Body of pancreas (tissue), 4 donors: Measurements from ENCODE around the gene BPTF. TPM values are rescaled to one million over a fixed set of nuclear protein-coding genes. Genes with fewer than 3 reads are reported as not detected.

Experiments used
- ATAC-seq: fragments of 150-250 bp; one replicate; pipeline ENCODE4 v1.9.1; 2016
- DNase-seq, 4 donors: peaks; one replicate each; pipeline ENCODE4 v3.0.0-alpha.2; 2019
- H3K27ac ChIP-seq, 4 donors: fragments of 200-600 bp; sonication (generic); 1 replicate in 3 of 4; 2 replicates in 1 of 4; pipeline versions ENCODE4 v1.5.1 to v1.6.1; 2016 to 2019; ENCODE audit warnings: mild to moderate bottlenecking in 1 of 4, mixed read lengths in 1 of 4, moderate library complexity in 1 of 4
- H3K27me3 ChIP-seq, 2 donors: fragments of 200-600 bp; sonication (generic); one replicate each; pipeline ENCODE4 v1.6.0; 2016; ENCODE audit warnings: mild to moderate bottlenecking in 1 of 2
- H3K36me3 ChIP-seq, 2 donors: fragments of 200-600 bp; sonication (generic); replicated peaks in 1 of 2; 2 replicates each; pipeline ENCODE4 v1.5.1; 2016; ENCODE audit warnings: low read depth in 2 of 2; ENCODE audit not compliant: insufficient read depth in 1 of 2
- H3K4me1 ChIP-seq: fragments of 200-600 bp; sonication (generic); one replicate; pipeline ENCODE4 v1.6.0; 2016
- H3K4me3 ChIP-seq, 2 donors: fragments of 200-600 bp; sonication (generic); 1 replicate in 1 of 2; 2 replicates in 1 of 2; pipeline ENCODE4 v1.5.1; 2016 to 2019
- H3K9me3 ChIP-seq, 3 donors: fragments of 200-600 bp; sonication (generic); 1 replicate in 2 of 3; 2 replicates in 1 of 3; pipeline ENCODE4 v1.5.1; 2016
- POLR2A ChIP-seq, 3 donors: fragments of 450-650 bp; IDR thresholded peaks; one replicate each; pipeline ENCODE4 v1.6.1; 2016; ENCODE audit warnings: antibody characterized with exemption in 3 of 3, mild to moderate bottlenecking in 2 of 3
- WGBS, 2 donors: methylation state at CpG; one replicate each; pipeline ENCODE4 v1.1.5; 2017; 5-methylcytosine and 5-hydroxymethylcytosine counted together
- intact Hi-C: fragments of 100-400 bp; cut with DNase I; formaldehyde crosslinking; loops from one replicate; pipeline ENCODE4 v1.15.1; 2023
- total RNA-seq, 2 donors: library from RNA; depleted of rRNA; stranded (reverse); fragments of >200 nt; gene quantifications; one replicate each; pipeline ENCODE4 v1.1.0, GENCODE V29; 2016
- TF ChIP-seq, protein P1 (sequence below), 7 experiments: fragments of 450-650 bp in 4 of 7; fragments of 200-600 bp in 3 of 7; sonication (generic) in 3 of 7; IDR thresholded peaks; one replicate each; pipeline ENCODE4 v1.5.1; 2016 to 2019; ENCODE audit warnings: antibody characterized with exemption in 7 of 7

BPTF gene
- total RNA-seq, result 10 to 100 TPM; 44.6 to 74.5 TPM

DNA sequence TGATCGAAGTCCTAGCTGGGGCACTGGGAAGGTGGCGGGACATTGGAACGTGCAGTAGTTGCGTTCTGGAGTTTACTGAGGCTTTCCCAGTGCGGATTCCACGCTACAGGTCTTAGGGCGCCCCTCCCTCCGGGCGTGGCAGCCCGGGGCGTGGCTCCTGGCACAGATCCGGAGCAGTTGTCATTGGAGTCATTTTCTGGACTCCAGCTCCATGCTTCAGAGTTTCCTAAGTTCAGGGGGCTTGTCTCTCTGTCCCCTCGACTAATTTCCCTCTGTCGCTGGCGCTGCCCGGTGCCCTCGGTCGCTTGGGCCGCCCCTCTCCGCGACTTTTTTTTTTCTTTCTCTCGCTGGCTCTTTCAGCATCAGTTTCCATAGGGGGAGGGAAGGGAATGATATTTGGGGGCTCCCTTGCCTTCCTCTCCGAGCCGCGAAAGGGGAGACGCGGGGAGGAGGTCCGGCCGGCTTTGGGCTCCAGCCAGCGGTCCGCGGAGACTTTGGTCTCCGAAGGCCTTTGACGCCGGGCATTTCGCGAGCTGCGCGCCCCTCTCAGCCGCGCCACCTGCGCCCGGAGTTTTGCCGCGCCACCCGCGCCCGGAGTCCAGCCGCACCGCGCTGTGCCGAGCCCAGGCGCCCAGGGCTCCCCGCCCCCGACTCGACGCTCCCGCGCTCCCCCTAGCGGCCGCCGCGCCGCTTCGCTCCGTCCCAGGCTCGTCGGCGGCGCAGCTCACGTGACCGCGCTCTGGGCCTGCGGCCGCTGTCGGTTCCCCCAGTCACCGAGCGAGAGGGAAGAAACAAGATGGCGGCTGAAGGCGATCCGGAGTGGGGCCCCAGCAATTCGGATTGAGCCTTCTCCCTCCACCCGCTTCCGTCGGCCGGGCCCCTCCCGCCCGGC is at the start of gene BPTF:
Gene BPTF (plus strand): TSS at position 769 of the 892 bp plus-strand sequence. CDS start 222 bp downstream, outside the sequence.
- TF ChIP-seq, protein P1, sequence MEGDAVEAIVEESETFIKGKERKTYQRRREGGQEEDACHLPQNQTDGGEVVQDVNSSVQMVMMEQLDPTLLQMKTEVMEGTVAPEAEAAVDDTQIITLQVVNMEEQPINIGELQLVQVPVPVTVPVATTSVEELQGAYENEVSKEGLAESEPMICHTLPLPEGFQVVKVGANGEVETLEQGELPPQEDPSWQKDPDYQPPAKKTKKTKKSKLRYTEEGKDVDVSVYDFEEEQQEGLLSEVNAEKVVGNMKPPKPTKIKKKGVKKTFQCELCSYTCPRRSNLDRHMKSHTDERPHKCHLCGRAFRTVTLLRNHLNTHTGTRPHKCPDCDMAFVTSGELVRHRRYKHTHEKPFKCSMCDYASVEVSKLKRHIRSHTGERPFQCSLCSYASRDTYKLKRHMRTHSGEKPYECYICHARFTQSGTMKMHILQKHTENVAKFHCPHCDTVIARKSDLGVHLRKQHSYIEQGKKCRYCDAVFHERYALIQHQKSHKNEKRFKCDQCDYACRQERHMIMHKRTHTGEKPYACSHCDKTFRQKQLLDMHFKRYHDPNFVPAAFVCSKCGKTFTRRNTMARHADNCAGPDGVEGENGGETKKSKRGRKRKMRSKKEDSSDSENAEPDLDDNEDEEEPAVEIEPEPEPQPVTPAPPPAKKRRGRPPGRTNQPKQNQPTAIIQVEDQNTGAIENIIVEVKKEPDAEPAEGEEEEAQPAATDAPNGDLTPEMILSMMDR (IDR thresholded peaks at IDR 0.05), result peak; percentile 59 to 99 (median 95)
- TF ChIP-seq POLR2A (IDR thresholded peaks at IDR 0.05), result peak; percentile 62 to 71 (median 71)
- Histone ChIP-seq H3K4me1 (peaks cover 38% of the 10 kb centered on the region), H3K36me3 (no peaks in the 10 kb centered on the region), H3K27ac (peak within 1 kb of the TSS; percentile 76 to 99 (median 86)), H3K27me3 (no peaks in the 10 kb centered on the region), H3K4me3 (peak within 1 kb of the TSS; percentile 56 to 65), H3K9me3 (no peaks in the 10 kb centered on the region)
- ATAC-seq, result peak; percentile 93
- DNase-seq, result peak; percentile 91 to 92 (median 91)
- intact Hi-C loops, result no loop called here
- 0% methylated on average over 4 to 87 of the region's 88 CpGs for WGBS, 2 donors

DNA sequence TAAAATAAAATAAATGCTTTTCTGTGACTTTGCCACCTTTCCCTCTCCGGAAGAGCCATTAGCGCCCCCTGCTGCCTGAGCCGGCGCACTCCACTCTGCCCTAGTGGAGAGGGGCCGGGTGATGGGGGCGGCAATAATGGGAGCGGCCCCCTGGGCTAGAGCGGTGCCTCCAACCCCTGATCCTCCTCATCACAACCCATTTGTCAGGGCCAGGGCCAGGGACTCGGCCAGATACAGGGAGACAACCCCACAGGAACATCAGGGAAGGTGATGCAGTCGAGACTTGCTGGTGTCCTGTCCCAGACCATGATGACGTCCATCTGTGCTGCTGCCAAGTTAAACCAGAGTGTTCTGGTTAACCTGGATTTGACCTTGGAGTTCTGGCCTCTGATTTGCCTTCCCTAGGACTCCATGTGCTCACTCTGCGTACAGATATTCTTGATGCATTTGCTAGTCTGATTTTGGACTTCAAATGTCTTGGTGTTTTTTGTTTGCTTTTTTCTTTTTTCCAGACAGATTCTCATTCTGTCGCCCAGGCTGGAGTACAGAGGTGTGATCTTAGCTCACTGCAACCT is 46.1 kb upstream of the BPTF start:
- peak; percentile 97 for ATAC-seq
- Histone ChIP-seq H3K9me3 (no peaks in the 10 kb centered on the region), H3K27me3 (no peaks in the 10 kb centered on the region), H3K36me3 (no peaks in the 10 kb centered on the region), H3K4me3 (no peak overlapping the region), H3K4me1 (peaks cover 11% of the 10 kb centered on the region), H3K27ac (peak overlapping the region in 2 of 4 donors; percentile 40 to 50)
- TF ChIP-seq, protein P1 (IDR thresholded peaks at IDR 0.05), result peak in 6 of 7 experiments; percentile 29 to 58 (median 38)
- TF ChIP-seq POLR2A (IDR thresholded peaks at IDR 0.05), result no peak
- DNase-seq, result peak; percentile 69 to 87 (median 70)
- WGBS, 2 donors, result 9 to 16% methylated on average over 9 to 13 of the region's 13 CpGs
- intact Hi-C loops, result no loop called here

DNA sequence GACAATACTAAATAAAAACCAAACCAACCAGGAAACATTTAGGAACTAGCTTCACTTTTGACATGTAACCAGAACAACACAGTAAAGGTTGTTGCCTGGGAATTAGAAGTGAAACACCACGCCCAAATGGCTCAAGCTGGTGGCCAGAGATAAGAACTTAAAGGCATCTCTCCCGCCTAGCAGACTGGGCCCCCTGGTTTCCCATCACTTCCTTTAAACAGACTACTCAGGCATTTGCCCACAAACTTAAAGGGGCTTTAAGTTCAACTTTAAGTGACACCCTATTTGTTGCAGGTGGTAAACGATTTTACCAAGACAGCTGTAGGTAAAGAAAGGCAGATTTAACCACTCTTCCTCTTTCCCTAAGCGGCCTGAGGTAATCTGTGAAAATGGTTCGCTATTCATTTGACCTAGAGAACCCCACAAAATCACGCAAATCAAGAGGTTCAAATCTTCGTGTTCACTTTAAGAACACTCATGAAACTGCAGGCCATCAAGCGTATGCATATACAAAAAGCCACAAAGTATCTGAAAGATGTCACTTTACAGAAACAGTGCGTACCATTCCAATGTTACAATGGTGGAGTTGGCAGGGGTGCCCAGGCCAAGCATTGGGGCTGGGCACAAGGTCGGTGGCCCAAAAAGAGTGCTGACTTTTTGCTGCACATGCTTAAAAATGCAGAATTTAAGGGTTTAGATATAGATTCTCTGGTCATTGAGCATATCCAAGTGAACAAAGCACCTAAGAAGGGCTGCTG is 40.8 kb upstream of the BPTF start:
- no peaks in the 10 kb centered on the region for H3K27me3 ChIP-seq
- intact Hi-C loops, result no loop called here
- WGBS, 2 donors, result 62 to 66% methylated on average over 10 of the region's 10 CpGs
- H3K27ac ChIP-seq, result no peak overlapping the region
- H3K4me1 ChIP-seq, result peaks cover 4% of the 10 kb centered on the region
- DNase-seq (peak in 1 of 4 donors; percentile 7), ATAC-seq (no peak)
- no peak overlapping the region for H3K4me3 ChIP-seq
- no peaks in the 10 kb centered on the region for H3K9me3 ChIP-seq
- no peaks in the 10 kb centered on the region for H3K36me3 ChIP-seq
- TF ChIP-seq POLR2A (IDR thresholded peaks at IDR 0.05), result no peak
- TF ChIP-seq, protein P1 (IDR thresholded peaks at IDR 0.05), result no peak

- TF ChIP-seq, protein P1 (IDR thresholded peaks at IDR 0.05), result no peak
- TF ChIP-seq POLR2A (IDR thresholded peaks at IDR 0.05), result no peak
- no peaks in the 10 kb centered on the region for H3K36me3 ChIP-seq
- no peak for DNase-seq
- H3K4me1 ChIP-seq, result no peaks in the 10 kb centered on the region
- no peaks in the 10 kb centered on the region for H3K27me3 ChIP-seq
- 73 to 89% methylated on average over 3 of the region's 3 CpGs for WGBS, 2 donors
- H3K9me3 ChIP-seq, result no peaks in the 10 kb centered on the region
- no peak overlapping the region for H3K27ac ChIP-seq
- no peak for ATAC-seq
- no peak overlapping the region for H3K4me3 ChIP-seq
- intact Hi-C loops, result no loop called here
Observed at GRCh38 chr17:67785122-67785477, 40.2 kb upstream of the BPTF start.
